OCI-LY1 (cell line): ENCODE results near the gene ZNF410.

Source experiments
- EZH2 ChIP-seq: fragments of 200-600 bp; sonication (generic), shearing (Covaris generic); IDR thresholded peaks from 2 replicates; pipeline ENCODE4 v1.8.0; 2017; ENCODE audit warnings: borderline replicate concordance, mixed run types, mild to moderate bottlenecking, antibody characterized with exemption, low read length, moderate library complexity, mixed read lengths
- TF ChIP-seq, protein P1 (sequence below): fragments of 200-600 bp; sonication (generic), shearing (Covaris generic); IDR thresholded peaks from 2 replicates; pipeline ENCODE4 v1.5.1; 2017; ENCODE audit warnings: mild to moderate bottlenecking, antibody characterized with exemption, low read length, moderate library complexity, mixed read lengths

DNA sequence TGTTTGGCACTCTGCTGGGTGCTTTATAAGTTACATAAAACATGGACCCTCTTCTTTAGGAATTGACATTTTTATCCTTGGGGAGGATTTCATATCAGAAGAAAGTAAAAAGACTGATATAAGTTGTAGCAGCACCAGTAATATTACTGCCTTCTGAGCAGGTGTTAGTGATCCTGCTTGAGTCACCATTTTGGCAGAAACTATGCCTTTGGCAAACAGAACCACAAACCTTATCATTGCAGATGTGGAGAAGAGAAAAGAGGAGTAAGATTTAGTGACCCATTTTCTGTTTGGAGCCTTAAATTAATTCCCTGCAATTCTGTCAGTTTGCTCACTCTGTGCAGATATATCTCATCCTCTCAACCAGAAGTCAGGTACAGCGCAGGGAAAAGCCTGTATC lies 23.0 kb downstream of the ZNF410 start:
- no peak for TF ChIP-seq EZH2
- TF ChIP-seq, protein P1, sequence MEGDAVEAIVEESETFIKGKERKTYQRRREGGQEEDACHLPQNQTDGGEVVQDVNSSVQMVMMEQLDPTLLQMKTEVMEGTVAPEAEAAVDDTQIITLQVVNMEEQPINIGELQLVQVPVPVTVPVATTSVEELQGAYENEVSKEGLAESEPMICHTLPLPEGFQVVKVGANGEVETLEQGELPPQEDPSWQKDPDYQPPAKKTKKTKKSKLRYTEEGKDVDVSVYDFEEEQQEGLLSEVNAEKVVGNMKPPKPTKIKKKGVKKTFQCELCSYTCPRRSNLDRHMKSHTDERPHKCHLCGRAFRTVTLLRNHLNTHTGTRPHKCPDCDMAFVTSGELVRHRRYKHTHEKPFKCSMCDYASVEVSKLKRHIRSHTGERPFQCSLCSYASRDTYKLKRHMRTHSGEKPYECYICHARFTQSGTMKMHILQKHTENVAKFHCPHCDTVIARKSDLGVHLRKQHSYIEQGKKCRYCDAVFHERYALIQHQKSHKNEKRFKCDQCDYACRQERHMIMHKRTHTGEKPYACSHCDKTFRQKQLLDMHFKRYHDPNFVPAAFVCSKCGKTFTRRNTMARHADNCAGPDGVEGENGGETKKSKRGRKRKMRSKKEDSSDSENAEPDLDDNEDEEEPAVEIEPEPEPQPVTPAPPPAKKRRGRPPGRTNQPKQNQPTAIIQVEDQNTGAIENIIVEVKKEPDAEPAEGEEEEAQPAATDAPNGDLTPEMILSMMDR: no peak
